NCI-H446 (cell line): Measurements from ENCODE around the gene ARF5.
A peak's percentile ranks its signal among the peaks of the same experiment; 100 is the strongest.
"Not testable (repeated sequence)": the region's sequence is repeated elsewhere in the genome, so short reads cannot be mapped to it uniquely, and the experiment has no call there.

Experiments
- DNase-seq, 2 experiments: peaks; one replicate each; lab custom pipeline; 2025; lab: John Stamatoyannopoulos, UW

The ARF5 gene

DNA sequence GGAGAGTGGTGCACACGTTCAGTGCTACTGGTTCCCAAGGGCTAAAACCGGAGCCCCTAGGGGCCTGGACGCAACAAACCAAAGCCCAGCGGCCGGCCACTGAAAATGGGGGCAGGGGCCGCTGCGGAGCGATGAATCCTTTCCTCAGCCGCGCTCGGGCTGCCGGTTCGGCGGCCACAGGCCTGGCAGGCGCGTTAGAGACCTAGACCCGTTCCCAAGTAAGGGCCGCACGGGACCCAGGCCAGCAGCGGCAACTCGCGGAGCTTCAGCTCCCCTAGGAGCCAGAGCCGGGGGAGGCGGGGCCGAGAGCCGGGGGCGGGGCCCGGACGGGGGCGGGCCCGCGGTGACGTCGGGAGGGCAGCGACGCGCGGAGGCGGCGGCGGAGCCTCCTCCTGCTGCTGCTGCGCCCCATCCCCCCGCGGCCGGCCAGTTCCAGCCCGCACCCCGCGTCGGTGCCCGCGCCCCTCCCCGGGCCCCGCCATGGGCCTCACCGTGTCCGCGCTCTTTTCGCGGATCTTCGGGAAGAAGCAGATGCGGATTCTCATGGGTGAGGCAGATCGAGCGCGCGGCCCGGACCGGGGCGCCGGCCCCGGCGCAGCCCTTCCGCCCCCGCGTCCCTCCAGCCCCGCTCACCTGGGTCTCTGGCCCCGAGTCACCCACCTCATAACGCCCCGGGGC is at the start of gene ARF5:
Gene ARF5 (plus strand): TSS at position 393 of the 678 bp plus-strand sequence. CDS start 88 bp downstream, at position 481.
- DNase-seq = peak; percentile 14 to 84

DNA sequence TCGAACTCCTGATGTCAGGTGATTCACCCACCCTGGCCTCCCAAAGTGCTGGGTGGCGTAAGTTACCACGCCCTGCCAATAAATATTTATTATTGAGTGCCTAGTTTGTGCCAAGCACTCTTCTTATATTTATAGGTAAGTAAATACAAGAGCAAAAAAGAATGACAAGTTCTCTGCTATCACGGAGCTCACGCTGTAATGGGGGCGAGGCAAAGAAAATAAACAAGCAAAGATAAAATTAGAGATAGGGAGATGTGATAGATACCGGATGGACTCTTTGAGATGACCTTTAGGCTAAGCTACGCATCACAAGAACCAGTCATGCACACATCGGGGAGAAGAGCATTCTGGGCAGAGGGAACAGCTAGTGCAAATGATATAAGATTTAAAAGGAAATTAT is 49.1 kb upstream of the ARF5 start:
- no peak for DNase-seq

- DNase-seq = not testable (repeated sequence)
These were observed 47.8 kb upstream of the ARF5 start for GRCh38 chr7:127540461-127540860.

DNA sequence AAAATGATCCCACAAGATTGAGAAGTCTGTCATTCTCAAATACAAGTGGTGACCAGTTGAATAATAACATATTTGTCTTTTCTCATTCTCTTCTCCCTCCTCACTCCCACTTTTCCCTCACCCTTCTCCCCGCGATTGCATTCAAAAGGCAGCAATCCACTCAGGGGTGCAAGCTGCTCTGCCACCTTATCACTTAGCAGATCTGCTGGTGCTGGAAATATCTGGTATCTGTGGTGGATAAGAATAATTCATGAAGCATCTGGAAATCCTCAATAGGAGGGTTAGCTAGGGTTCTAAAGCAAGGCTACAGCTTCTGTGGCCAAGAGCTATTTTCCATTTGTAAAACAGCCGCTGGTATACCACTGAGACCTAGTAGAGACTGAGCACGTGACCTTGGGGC is 46.7 kb upstream of the ARF5 start:
- no peak for DNase-seq

DNA sequence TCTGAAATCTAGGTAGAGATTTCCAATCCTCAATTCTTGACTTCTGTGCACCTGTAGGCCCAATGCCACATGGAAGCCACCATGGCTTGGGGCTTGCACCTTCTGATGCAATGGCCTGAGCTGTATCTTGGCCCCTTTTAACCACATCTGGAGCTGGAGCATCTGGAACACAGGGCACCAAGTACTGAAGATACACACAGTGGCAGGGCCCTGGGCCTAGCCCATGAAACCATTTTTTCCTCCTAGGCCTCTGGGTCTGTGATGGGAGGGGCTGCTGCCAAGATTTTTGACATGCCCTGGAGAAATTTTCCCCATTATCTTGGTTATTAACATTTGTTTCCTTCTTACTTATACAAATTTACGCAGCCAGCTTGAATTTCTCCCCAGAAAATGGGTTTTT is 41.9 kb upstream of the ARF5 start:
- no peak for DNase-seq

- no peak for DNase-seq
These were observed 38.0 kb upstream of the ARF5 start for GRCh38 chr7:127550247-127550646.

- no peak for DNase-seq
These were observed 36.3 kb upstream of the ARF5 start for GRCh38 chr7:127551941-127552340.

DNA sequence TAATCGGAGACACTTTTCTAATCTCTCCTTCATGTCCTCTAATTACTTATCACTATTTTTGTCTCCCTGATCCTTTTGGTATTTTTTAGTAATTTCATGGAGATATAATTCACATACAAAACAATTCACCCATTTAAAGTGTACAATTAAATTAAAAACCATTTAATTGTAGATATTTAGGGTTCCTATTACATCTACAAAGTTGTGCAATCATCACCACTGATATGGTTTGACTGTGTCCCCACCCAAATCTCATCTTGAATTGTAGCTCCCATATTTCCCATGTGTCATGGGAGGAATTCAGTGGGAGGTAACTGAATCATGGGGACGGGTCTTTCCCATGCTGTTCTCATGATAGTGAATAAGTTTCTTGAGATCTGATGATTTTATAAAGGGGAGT is 31.8 kb upstream of the ARF5 start:
- no peak for DNase-seq

GRCh38 chr7:127557803-127558202 is 30.4 kb upstream of the ARF5 start:
- DNase-seq = no peak

DNA sequence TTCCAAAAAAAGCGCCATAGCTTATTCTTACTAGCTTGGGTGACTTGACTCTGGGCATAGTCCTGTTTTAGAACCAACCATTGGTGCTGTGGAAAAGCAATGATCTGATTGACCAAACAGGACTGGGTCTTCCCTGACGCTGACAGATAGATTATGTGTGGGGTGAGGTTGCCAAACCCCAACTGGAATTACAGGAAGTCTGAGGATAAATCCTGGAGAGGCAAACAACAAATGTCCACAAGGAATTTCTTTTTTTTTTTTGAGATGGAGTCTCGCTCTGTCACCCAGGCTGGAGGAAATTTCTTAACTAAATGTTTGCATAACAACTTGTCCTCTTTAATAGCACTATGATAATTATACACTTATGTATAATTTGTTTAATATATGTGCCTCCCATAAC is 22.0 kb upstream of the ARF5 start:
- DNase-seq = no peak

DNA sequence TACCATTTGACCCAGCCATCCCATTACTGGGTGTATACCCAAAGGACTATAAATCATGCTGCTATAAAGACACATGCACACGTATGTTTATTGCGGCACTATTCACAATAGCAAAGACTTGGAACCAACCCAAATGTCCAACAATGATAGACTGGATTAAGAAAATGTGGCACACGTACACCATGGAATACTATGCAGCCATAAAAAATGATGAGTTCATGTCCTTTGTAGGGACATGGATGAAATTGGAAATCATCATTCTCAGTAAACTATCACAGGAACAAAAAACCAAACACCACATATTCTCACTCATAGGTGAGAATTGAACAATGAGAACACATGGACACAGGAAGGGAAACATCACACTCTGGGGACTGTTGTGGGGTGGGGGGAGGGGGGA is 20.2 kb upstream of the ARF5 start:
- DNase-seq = not testable (repeated sequence)

DNA sequence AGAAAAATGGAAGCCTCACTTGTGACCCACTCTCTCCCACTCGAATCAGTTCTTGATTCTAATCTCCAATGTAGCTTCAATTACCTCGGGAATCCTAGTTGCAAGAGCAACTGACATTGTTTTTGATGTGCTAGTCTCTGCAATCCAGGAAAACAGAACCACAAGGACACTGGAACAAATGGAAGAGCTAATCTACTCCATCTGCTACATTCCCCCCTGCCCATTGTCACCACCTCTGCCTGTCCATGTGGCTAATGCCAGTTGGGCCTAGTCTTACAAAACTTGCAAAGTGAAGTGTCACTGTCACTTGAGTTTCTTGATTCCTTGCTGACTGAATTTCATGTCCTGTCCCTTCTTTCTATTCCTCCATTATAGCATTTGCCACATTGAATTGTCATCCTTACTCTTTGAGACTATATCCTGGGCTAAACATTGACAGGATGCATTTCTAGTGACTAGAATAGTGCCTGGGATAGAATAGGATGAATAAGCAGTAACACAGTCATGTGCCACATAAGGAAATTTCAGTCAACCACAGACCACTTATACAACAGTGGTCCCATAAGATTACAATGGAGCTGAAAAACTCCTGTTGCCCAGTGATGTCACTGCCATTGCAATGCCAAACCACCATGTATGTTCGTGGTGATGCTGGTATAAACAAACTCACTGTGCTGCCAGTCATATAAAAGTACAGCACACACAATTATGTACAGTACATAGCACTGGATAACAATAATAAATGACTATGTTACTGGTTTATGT is 16.3 kb upstream of the ARF5 start:
- no peak for DNase-seq

DNA sequence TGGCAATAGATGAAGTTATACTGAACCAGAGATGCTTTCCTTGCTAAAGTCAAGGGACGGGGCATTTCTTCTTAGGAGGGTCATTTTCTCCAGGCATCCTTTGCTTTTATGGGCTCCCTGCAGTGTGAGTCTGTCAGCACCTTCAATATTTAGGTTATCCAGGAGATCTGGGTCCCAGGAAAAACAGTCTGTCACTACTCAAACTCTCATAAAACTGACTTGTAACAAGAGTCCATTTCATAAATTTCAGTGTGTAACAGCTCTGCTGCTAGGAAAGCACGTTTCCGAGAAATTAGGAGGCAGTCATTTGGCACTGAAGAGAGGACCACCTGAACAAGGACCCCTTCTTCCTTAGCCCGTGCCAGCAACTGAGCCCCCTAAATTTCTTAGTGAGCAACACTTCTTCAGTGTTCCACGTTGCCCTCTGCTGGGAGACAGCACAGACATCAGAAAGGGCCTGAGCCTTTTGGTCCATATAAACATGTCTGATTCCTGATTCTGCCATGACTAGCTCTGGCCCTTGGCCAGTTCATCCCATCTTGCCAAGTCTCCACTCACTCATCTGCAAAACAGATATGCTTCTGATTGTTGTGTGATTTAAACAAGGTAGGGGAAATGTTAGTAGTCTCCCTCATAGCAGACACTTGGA is 10.1 kb upstream of the ARF5 start:
- DNase-seq = no peak

DNA sequence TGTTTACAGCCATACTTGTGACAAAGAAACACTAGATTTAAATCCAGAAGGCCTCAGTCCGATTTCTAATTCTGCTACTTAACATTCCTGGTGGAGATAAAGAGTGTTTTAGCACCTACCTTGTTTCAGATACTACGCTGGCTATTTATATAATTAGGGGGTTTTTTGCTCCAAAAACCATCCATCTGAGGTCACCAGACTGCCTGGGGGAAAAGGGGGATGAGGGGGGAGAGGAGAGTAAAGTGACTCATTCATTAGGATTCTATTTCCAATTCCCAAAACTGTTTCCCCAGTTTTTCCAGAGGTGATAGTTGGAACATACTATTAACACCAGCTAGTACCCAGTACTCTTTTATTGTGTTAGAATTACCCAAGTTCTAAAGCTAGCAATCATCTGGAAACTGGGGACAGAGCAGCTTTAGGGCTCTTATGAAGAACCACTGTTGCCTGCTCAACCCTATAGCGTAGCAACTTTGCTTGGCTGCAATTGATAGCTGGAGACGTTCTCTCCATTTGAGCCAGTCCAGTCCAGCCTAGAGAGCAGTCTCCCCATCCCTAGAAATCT is 9.4 kb upstream of the ARF5 start:
- no peak for DNase-seq

DNA sequence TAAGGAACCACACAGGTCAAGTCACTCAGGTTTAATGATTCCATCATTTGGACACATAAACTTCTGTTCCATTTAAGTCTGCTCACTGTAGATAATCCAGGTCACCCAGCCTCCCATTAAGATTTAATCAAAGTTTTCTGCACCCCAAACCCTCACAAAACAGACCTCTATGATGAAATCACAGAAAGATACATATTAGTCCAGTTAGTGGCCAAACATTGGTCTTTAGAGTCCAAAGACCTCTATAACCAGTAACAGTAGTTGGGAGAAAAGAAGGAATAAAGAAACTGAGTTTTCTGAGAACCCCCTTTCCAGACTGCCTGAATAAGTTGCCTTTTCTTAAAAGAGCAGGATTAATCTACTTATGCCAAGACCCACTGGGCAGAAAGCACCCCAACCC is 7.6 kb upstream of the ARF5 start:
- DNase-seq = no peak

DNA sequence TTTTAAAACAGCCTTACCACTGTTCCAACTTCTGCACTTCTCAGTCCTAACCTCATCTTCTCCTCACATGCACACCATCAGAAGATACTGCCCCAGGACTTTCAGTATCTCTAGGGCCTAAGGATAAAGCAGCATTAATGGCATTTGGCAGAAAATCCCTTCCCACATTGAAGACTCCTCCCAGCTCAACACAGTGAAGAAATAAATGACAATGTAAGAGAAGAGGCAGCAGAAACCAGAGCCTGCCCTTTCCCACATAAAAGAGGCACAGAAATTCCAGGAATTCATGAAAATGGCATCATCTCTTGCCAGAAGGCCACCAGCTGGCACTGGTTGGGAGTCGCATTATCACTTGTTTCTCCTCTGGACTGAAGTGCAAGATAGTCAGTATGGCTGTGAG is 6.5 kb upstream of the ARF5 start:
- DNase-seq = no peak

DNA sequence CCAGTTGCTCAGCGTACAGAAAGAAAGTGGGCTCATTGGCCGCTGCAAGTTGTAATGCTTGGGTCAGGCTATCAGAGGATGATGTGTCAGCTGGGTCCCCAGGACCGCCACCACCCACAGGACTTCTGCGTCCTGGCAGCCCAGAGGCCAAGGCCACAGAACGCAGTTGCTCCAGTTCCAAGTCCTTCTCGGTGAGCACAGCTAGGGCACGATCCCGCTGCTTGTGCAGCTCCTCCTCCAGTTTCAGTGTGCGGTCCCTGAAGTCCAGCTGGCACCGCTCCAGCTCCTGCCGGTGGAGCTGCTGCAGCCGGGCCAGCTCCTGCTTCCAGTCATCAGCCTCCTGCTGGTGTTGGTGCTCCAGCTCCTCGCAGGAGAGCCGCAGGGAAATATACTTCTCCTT is 5.8 kb upstream of the ARF5 start:
- DNase-seq = peak; percentile 3 to 58

- DNase-seq = no peak
These were observed 3.6 kb upstream of the ARF5 start for GRCh38 chr7:127584648-127585043.

GRCh38 chr7:127585044-127585953 is 2.9 kb upstream of the ARF5 start, which contains the start of gene GCC1:
TSS of gene GCC1 (minus strand) at chr7:127585596. CDS start at chr7:127585182, 414 bp downstream.
- DNase-seq = peak; percentile 28 to 89

DNA sequence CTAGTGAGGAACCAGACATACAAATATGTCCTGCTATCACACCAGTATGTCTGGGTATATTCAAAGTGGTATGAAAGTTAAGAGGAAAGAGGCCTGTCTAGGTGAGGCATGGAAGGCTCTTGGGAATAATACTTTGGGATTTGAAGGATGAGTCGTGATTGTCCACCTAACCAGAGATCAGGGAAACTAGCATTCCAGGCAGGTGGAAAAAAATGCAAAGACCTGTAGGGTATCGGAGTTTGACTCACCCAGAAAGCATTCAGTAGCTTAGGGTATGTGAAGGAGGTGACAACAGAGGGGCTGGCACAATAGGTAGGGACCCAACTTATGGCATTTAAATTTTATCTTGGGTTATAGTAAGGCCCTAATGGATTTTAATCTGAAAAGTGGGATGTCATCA is 1.9 kb upstream of the ARF5 start:
- no peak for DNase-seq

DNA sequence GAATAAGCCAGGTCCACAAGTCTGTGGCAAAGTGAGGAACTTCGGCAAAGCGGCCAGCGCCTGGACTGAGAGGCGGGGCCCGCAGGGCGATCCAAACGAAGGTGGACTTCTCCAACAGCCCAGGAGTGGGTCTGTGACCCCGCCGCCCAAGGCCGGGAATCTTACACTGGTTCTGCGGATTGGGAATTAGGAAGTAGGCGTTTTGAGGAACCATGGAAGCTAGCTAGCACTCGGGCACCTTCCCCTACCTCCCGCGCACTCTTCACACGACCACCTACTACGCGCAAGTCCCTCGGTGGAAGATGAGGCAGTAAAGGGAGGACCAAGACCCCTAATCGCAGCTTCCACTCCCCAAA is 570 bp upstream of the ARF5 start:
- no peak for DNase-seq
